ENCODE data around the gene CGB2.
A peak's percentile ranks its signal among the peaks of the same experiment; 100 is the strongest.
"Not testable (repeated sequence)": the region's sequence is repeated elsewhere in the genome, so short reads cannot be mapped to it uniquely, and the experiment has no call there.

The CGB2 gene

GRCh38 chr19:49038111-49038510, 6.4 kb downstream of the CGB2 start:
- not testable (repeated sequence) for DNase-seq (ENCODE audit: low read depth)

GRCh38 chr19:49038557-49039276, 7.0 kb downstream of the CGB2 start:
- DNase-seq (ENCODE audit: low read depth) = not testable (repeated sequence)

- DNase-seq (ENCODE audit: low read depth) = not testable (repeated sequence)
These were observed 8.0 kb downstream of the CGB2 start for GRCh38 chr19:49039736-49040135.

GRCh38 chr19:49042177-49042576, 10.5 kb downstream of the CGB2 start:
- DNase-seq (ENCODE audit: low read depth) = no peak

GRCh38 chr19:49042666-49043065, 11.0 kb downstream of the CGB2 start:
- not testable (repeated sequence) for DNase-seq (ENCODE audit: low read depth)

GRCh38 chr19:49043548-49043947, 11.9 kb downstream of the CGB2 start, which contains the start of gene CGB5:
CGB5 (plus strand) TSS chr19:49043848; CDS start chr19:49044210, 362 bp downstream.
- not testable (repeated sequence) for DNase-seq (ENCODE audit: low read depth)

- DNase-seq (ENCODE audit: low read depth) = not testable (repeated sequence)
These were observed 17.3 kb downstream of the CGB2 start, which contains the start of gene CGB8 for GRCh38 chr19:49049011-49049410. CGB8 (minus strand) TSS chr19:49049111; CDS start chr19:49048739, 372 bp downstream.

- not testable (repeated sequence) for DNase-seq (ENCODE audit: low read depth)
These were observed 18.1 kb downstream of the CGB2 start for GRCh38 chr19:49049834-49050233.

- not testable (repeated sequence) for DNase-seq (ENCODE audit: low read depth)
These were observed 18.8 kb downstream of the CGB2 start for GRCh38 chr19:49050376-49051033.

GRCh38 chr19:49056101-49056901, 24.6 kb downstream of the CGB2 start:
- DNase-seq (ENCODE audit: low read depth) = peak; percentile 60

GRCh38 chr19:49056902-49057596, 25.4 kb downstream of the CGB2 start:
- not testable (repeated sequence) for DNase-seq (ENCODE audit: low read depth)

GRCh38 chr19:49057636-49058234, 26.0 kb downstream of the CGB2 start, which contains the start of gene CGB7:
CGB7 (minus strand) TSS chr19:49057749; CDS start chr19:49055375, 2,374 bp downstream.
- no peak for DNase-seq (ENCODE audit: low read depth)

- DNase-seq (ENCODE audit: low read depth) = no peak
These were observed 26.9 kb downstream of the CGB2 start for GRCh38 chr19:49058562-49058961.

GRCh38 chr19:49059053-49059452, 27.4 kb downstream of the CGB2 start:
- DNase-seq (ENCODE audit: low read depth) = no peak

GRCh38 chr19:49061000-49061399, 29.3 kb downstream of the CGB2 start:
- no peak for DNase-seq (ENCODE audit: low read depth)

GRCh38 chr19:49061445-49061844, 29.8 kb downstream of the CGB2 start:
- DNase-seq (ENCODE audit: low read depth) = no peak

- no peak for DNase-seq (ENCODE audit: low read depth)
These were observed 32.4 kb downstream of the CGB2 start for GRCh38 chr19:49064029-49064629.

- DNase-seq (ENCODE audit: low read depth) = no peak
These were observed 33.3 kb downstream of the CGB2 start, which contains the start of gene NTF4 for GRCh38 chr19:49064768-49065611. NTF4 (minus strand) TSS chr19:49064818; CDS start chr19:49061997, 2,821 bp downstream.

- no peak for DNase-seq (ENCODE audit: low read depth)
These were observed 34.3 kb downstream of the CGB2 start for GRCh38 chr19:49065905-49066512.
